ENCODE measurements around the gene PAX8. TPM values are rescaled to one million over a fixed set of nuclear protein-coding genes. Genes with fewer than 3 reads are reported as not detected.

The PAX8 gene
- total and polyA plus RNA-seq, 10 donors = 0.06 to 2.8 (median 1.0) TPM

- 72 to 88% (median 83%) methylated on average over 11 to 13 of the region's 13 CpGs for WGBS, 5 donors
- intact Hi-C loops (cut with DNase I; ENCODE audit: low total_unique reads) = loop anchor here (5.0 to 10.0 kb wide), 2 partner anchors 52 to 165 kb away; no protein-coding TSS in a partner anchor
- Histone ChIP-seq H3K27me3 (replicated peaks in 1 of 7) (no peaks in the 10 kb centered on the region), H3K9me3 (no peaks in the 10 kb centered on the region), H3K4me3 (no peak overlapping the region), H3K27ac (peak overlapping the region in 1 of 8 donors; percentile 16), H3K36me3 (peaks cover 0 to 58% (median 40%) of the 10 kb centered on the region in 6 donors), H3K4me1 (peaks cover 3 to 42% (median 24%) of the 10 kb centered on the region in 6 donors)
- TF ChIP-seq POLR2A (IDR thresholded peaks at IDR 0.05) = no peak
- TF ChIP-seq CTCF (IDR thresholded peaks at IDR 0.05 in 8 of 11, conservative IDR thresholded peaks at IDR 0.05 in 3 of 11) = no peak
- peak; percentile 39 to 63 (median 44) for TF ChIP-seq POLR2AphosphoS5 (IDR thresholded peaks at IDR 0.05)
- peak; percentile 78 for DNase-seq
Measured at GRCh38 chr2:113202305-113203216, 76.2 kb downstream of the PAX8 start.

DNA sequence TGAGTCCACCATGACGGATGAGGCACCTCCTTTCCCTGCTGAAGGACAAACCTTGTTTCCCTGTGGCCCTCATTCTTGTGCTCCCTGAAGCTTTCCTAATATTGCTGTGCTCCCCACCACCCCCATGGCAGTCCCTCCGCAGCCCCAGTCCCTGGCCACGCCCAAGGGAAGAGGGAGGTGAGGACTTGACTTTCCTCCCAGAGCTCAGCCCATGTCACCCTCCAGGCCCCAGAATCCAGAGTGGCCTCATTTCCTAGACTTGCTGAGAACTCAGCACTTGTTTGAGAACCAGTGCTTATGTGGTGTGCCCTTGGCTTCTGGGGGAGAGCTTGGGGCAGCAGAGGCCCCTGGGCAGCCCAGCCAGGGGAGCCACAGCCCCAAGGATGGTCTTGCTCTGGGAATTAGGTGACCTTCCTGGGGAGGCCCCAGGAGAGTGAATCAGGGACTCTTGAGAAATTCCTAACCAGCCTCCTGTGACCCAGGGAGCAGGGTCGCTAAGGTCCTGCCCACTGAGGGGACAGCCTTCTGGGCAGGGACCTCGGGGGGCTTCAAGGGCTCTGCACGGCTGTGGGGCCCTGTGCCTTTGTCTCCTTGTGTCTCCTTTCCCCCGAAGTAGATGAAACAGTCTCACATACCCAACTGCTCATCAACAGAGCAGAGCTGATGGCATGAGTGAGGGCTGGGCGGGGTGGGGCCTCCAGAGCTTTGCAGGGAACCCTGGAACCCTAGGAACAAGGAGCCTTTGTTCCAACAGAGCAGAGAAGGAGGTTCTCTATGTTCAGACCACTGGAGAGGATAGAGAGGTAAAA, 77.0 kb downstream of the PAX8 start:
- no peak overlapping the region for H3K27ac ChIP-seq
- H3K4me1 ChIP-seq = peaks cover 3 to 42% (median 24%) of the 10 kb centered on the region in 6 donors
- peak; percentile 76 for DNase-seq
- H3K36me3 ChIP-seq = peaks cover 0 to 66% (median 48%) of the 10 kb centered on the region in 6 donors
- H3K9me3 ChIP-seq = no peaks in the 10 kb centered on the region
- intact Hi-C loops (cut with DNase I; ENCODE audit: low total_unique reads) = loop anchor here (5.0 to 10.0 kb wide), 2 partner anchors 53 to 166 kb away; no protein-coding TSS in a partner anchor
- TF ChIP-seq POLR2AphosphoS5 (IDR thresholded peaks at IDR 0.05) (peak in 1 of 3 donors; percentile 30), POLR2A (IDR thresholded peaks at IDR 0.05) (no peak)
- H3K4me3 ChIP-seq = no peak overlapping the region
- no peaks in the 10 kb centered on the region for H3K27me3 ChIP-seq (replicated peaks in 1 of 7)
- WGBS, 5 donors = 90 to 95% (median 90%) methylated on average over 8 of the region's 8 CpGs

DNA sequence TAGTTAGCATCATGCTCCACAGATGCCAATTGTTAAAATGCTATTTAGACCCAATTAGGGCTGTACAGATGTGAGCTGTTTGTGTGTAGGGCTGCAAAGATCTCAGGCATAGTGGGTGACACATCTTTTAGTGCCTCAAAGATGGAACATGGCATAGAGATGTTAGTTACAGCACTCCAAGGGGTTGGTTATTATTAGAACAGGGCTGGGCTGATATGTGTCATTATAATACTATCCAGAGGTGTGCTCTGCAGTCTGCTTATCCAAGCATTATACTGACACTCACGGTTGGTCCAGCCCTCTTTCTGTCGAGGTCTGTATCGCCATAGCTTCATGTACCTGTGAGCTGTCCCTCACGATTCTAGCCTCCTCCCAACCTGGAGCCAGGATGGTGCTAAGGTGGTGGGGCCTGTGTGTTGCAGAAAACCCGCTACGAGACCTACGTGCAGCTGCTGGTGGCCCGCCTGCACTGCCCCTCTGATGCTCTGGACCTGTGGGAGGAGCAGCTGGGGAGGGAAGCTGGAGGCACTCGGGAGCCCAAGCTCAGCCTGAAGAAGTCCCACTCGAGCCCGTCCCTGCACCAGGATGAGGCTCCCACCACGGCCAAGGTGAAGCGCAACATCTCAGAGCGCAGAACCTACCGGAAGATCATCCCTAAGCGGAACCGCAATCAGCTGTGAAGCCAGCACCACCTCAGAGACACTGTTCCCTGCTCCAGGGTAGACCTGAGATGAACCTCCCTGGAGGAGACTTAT, 77.8 kb downstream of the PAX8 start:
- DNase-seq = peak; percentile 72
- Histone ChIP-seq H3K27me3 (replicated peaks in 1 of 7) (no peaks in the 10 kb centered on the region), H3K4me3 (no peak overlapping the region), H3K36me3 (peaks cover 0 to 74% (median 56%) of the 10 kb centered on the region in 6 donors), H3K9me3 (no peaks in the 10 kb centered on the region), H3K4me1 (peaks cover 3 to 42% (median 24%) of the 10 kb centered on the region in 6 donors), H3K27ac (no peak overlapping the region)
- intact Hi-C loops (cut with DNase I; ENCODE audit: low total_unique reads) = loop anchor here (5.0 to 10.0 kb wide), 2 partner anchors 54 to 166 kb away; no protein-coding TSS in a partner anchor
- TF ChIP-seq CTCF (IDR thresholded peaks at IDR 0.05 in 8 of 11, conservative IDR thresholded peaks at IDR 0.05 in 3 of 11) (no peak), POLR2AphosphoS5 (IDR thresholded peaks at IDR 0.05) (no peak), POLR2A (IDR thresholded peaks at IDR 0.05) (no peak)
- WGBS, 5 donors = 91 to 96% (median 94%) methylated on average over 10 to 17 of the region's 17 CpGs

GRCh38 chr2:113200236-113200635, 78.5 kb downstream of the PAX8 start:
- 85 to 95% (median 91%) methylated on average over 2 to 4 of the region's 4 CpGs for WGBS, 5 donors
- no peak overlapping the region for H3K4me3 ChIP-seq
- H3K36me3 ChIP-seq = peaks cover 0 to 81% (median 61%) of the 10 kb centered on the region in 6 donors
- H3K27me3 ChIP-seq (replicated peaks in 1 of 7) = no peaks in the 10 kb centered on the region
- peak in 1 of 3 donors; percentile 8 for TF ChIP-seq POLR2AphosphoS5 (IDR thresholded peaks at IDR 0.05)
- TF ChIP-seq POLR2A (IDR thresholded peaks at IDR 0.05) = no peak
- no peak overlapping the region for H3K27ac ChIP-seq
- H3K4me1 ChIP-seq = peaks cover 3 to 41% (median 24%) of the 10 kb centered on the region in 6 donors
- no peaks in the 10 kb centered on the region for H3K9me3 ChIP-seq
- peak; percentile 65 for DNase-seq
- intact Hi-C loops (cut with DNase I; ENCODE audit: low total_unique reads) = loop anchor here (5.0 to 10.0 kb wide), 2 partner anchors 55 to 167 kb away; no protein-coding TSS in a partner anchor
